Measurements from ENCODE around the gene SPON1.
"Not testable (repeated sequence)": the region's sequence is repeated elsewhere in the genome, so short reads cannot be mapped to it uniquely, and the experiment has no call there.

Gene SPON1

GRCh38 chr11:14242733-14243132 lies 280.2 kb downstream of the SPON1 start:
- DNase-seq (ENCODE audit: low read depth in 2 of 2) = no peak

- no peak for DNase-seq (ENCODE audit: low read depth in 2 of 2)
Observed at GRCh38 chr11:14244926-14245325, 282.4 kb downstream of the SPON1 start.

GRCh38 chr11:14245444-14245843 lies 282.9 kb downstream of the SPON1 start:
- DNase-seq (ENCODE audit: low read depth in 2 of 2) = no peak

- no peak for DNase-seq (ENCODE audit: low read depth in 2 of 2)
Observed at GRCh38 chr11:14248580-14248981, 286.1 kb downstream of the SPON1 start.

GRCh38 chr11:14249121-14249963 lies 286.8 kb downstream of the SPON1 start:
- peak; percentile 56 to 70 for DNase-seq (ENCODE audit: low read depth in 2 of 2)

GRCh38 chr11:14251754-14252153 lies 289.2 kb downstream of the SPON1 start:
- no peak for DNase-seq (ENCODE audit: low read depth in 2 of 2)

- DNase-seq (ENCODE audit: low read depth in 2 of 2) = not testable (repeated sequence)
Observed at GRCh38 chr11:14252501-14252900, 290.0 kb downstream of the SPON1 start.

GRCh38 chr11:14253421-14253820 lies 290.9 kb downstream of the SPON1 start:
- no peak for DNase-seq (ENCODE audit: low read depth in 2 of 2)

GRCh38 chr11:14253840-14254239 lies 291.3 kb downstream of the SPON1 start:
- DNase-seq (ENCODE audit: low read depth in 2 of 2) = no peak

GRCh38 chr11:14254533-14255237 lies 292.2 kb downstream of the SPON1 start:
- no peak for DNase-seq (ENCODE audit: low read depth in 2 of 2)

GRCh38 chr11:14255238-14255534 lies 292.7 kb downstream of the SPON1 start:
- no peak for DNase-seq (ENCODE audit: low read depth in 2 of 2)

GRCh38 chr11:14258221-14258935 lies 295.9 kb downstream of the SPON1 start:
- DNase-seq (ENCODE audit: low read depth in 2 of 2) = no peak

GRCh38 chr11:14259186-14259784 lies 296.8 kb downstream of the SPON1 start:
- no peak for DNase-seq (ENCODE audit: low read depth in 2 of 2)

- no peak for DNase-seq (ENCODE audit: low read depth in 2 of 2)
Observed at GRCh38 chr11:14259878-14260277, 297.4 kb downstream of the SPON1 start.

GRCh38 chr11:14261066-14261465 lies 298.5 kb downstream of the SPON1 start:
- no peak for DNase-seq (ENCODE audit: low read depth in 2 of 2)

- DNase-seq (ENCODE audit: low read depth in 2 of 2) = no peak
Observed at GRCh38 chr11:14262271-14262846, 299.8 kb downstream of the SPON1 start.

- no peak for DNase-seq (ENCODE audit: low read depth in 2 of 2)
Observed at GRCh38 chr11:14264966-14265365, 302.4 kb downstream of the SPON1 start.

- no peak for DNase-seq (ENCODE audit: low read depth in 2 of 2)
Observed at GRCh38 chr11:14266622-14267021, 304.1 kb downstream of the SPON1 start.

- DNase-seq (ENCODE audit: low read depth in 2 of 2) = no peak
Observed at GRCh38 chr11:14267861-14268635, 305.5 kb downstream of the SPON1 start.

GRCh38 chr11:14269692-14270573 lies 307.4 kb downstream of the SPON1 start:
- DNase-seq (ENCODE audit: low read depth in 2 of 2) = no peak
